Endothelial cell of umbilical vein (primary cell): ENCODE results near the gene CDKL5. TPM values are rescaled to one million over a fixed set of nuclear protein-coding genes. Genes with fewer than 3 reads are reported as not detected.

Source experiments
- BruUV-seq: library from RNA; stranded (reverse); fragments of 400-500 nt; replicated peaks from 2 replicates; lab custom pipeline; 2021; lab: Mats Ljungman, UMichigan
- CTCF ChIA-PET: fragments of 300-600, 350-600 bp; sonication (Branson Sonifier 250); formaldehyde crosslinking; loops from one replicate; lab custom pipeline; 2021; ENCODE audit warnings: antibody characterized with exemption, inconsistent platforms; lab: Charles Lee
- POLR2A ChIA-PET: fragments of 300-600, 350-600 bp; sonication (Branson Sonifier 250); formaldehyde crosslinking; loops from one replicate; lab custom pipeline; 2021; ENCODE audit warnings: antibody characterized with exemption, inconsistent platforms; lab: Charles Lee
- DNase-seq: peaks from one replicate; pipeline ENCODE4 v3.0.0-alpha.2; 2011; ENCODE audit warnings: low read depth, low spot score
- FAIRE-seq: peaks from 2 replicates; lab custom pipeline; 2011; peaks lifted over from hg19 to GRCh38; lab: Jason Lieb, UNC
- H2AFZ ChIP-seq: 2 replicates; pipeline ENCODE4 v1.6.0; 2012; ENCODE audit warnings: low read depth, low read length, control low read depth, inconsistent platforms
- H3K27ac ChIP-seq: 2 replicates; pipeline ENCODE4 v1.5.1; 2011; ENCODE audit warnings: low read depth, mild to moderate bottlenecking, control low read depth, low read length, moderate library complexity; ENCODE audit not compliant: insufficient read depth
- H3K27me3 ChIP-seq, 2 experiments: 2 replicates each; pipeline versions ENCODE4 v1.6.0 to v1.6.1; 2011; ENCODE audit warnings: low read length in 2 of 2, mixed read lengths in 1 of 2; ENCODE audit not compliant: control insufficient read depth in 2 of 2, insufficient read depth in 2 of 2
- H3K36me3 ChIP-seq, 2 experiments: 2 replicates in 1 of 2; 3 replicates in 1 of 2; pipeline ENCODE4 v1.5.1; 2011; ENCODE audit warnings: low read length in 2 of 2, mild to moderate bottlenecking in 1 of 2, moderate library complexity in 1 of 2; ENCODE audit not compliant: control insufficient read depth in 2 of 2, insufficient read depth in 2 of 2; ENCODE audit errors: extremely low read depth in 1 of 2
- H3K4me1 ChIP-seq: 3 replicates; pipeline ENCODE4 v1.5.1; 2011; ENCODE audit warnings: mild to moderate bottlenecking, low read length; ENCODE audit not compliant: control insufficient read depth, insufficient read depth; ENCODE audit errors: extremely low read depth
- H3K4me2 ChIP-seq: 2 replicates; pipeline ENCODE4 v1.6.1; 2011; ENCODE audit warnings: low read length, control low read depth, mixed read lengths; ENCODE audit not compliant: insufficient read depth
- H3K4me3 ChIP-seq, 3 experiments: fragments of 200-600 bp in 1 of 3; sonication (generic), shearing (Covaris generic) in 1 of 3; replicated peaks in 1 of 3; 2 replicates each; pipeline ENCODE4 v1.5.1; 2011 to 2016; ENCODE audit warnings: control low read depth in 3 of 3, low read length in 3 of 3, mild to moderate bottlenecking in 2 of 3, inconsistent platforms in 1 of 3, low read depth in 1 of 3, moderate library complexity in 1 of 3; ENCODE audit not compliant: insufficient read depth in 1 of 3
- H3K79me2 ChIP-seq: 2 replicates; pipeline ENCODE4 v1.6.0; 2012; ENCODE audit warnings: low read length, inconsistent platforms; ENCODE audit not compliant: control insufficient read depth, insufficient read depth
- H3K9ac ChIP-seq: replicated peaks from 2 replicates; pipeline ENCODE3; 2011; ENCODE audit warnings: low read length, control low read depth; ENCODE audit not compliant: insufficient read depth; ENCODE audit errors: extremely low read depth
- H3K9me1 ChIP-seq: replicated peaks from 3 replicates; pipeline ENCODE4 v1.6.0; 2011; ENCODE audit warnings: mild to moderate bottlenecking, low read length; ENCODE audit not compliant: control insufficient read depth, insufficient read depth; ENCODE audit errors: extremely low read depth
- H3K9me3 ChIP-seq: replicated peaks from 2 replicates; pipeline ENCODE4 v1.5.1; 2012; ENCODE audit warnings: low read length, inconsistent platforms; ENCODE audit not compliant: control insufficient read depth, insufficient read depth
- H4K20me1 ChIP-seq: replicated peaks from 2 replicates; pipeline ENCODE3; 2011; ENCODE audit warnings: mild to moderate bottlenecking, low read length; ENCODE audit not compliant: control insufficient read depth, insufficient read depth; ENCODE audit errors: extremely low read depth
- EZH2 ChIP-seq: IDR thresholded peaks from 2 replicates; pipeline ENCODE4 v1.6.1; 2012; ENCODE audit warnings: borderline replicate concordance, low read depth, mild to moderate bottlenecking, moderate library complexity, low read length, inconsistent platforms; ENCODE audit not compliant: severe bottlenecking
- FOS ChIP-seq: IDR thresholded peaks from 2 replicates; pipeline ENCODE4 v1.6.1; 2011; ENCODE audit warnings: mild to moderate bottlenecking, low read length, moderate library complexity, borderline replicate concordance; ENCODE audit not compliant: insufficient read depth
- GATA2 ChIP-seq: IDR thresholded peaks from 2 replicates; pipeline ENCODE4 v1.7.0; 2011; ENCODE audit warnings: low read depth, mild to moderate bottlenecking, moderate library complexity, mixed read lengths, low read length; ENCODE audit not compliant: insufficient read length, insufficient read depth
- JUN ChIP-seq: IDR thresholded peaks from 2 replicates; pipeline ENCODE4 v1.6.1; 2011; ENCODE audit warnings: borderline replicate concordance, low read depth; ENCODE audit not compliant: insufficient read length, insufficient read depth
- MYC ChIP-seq: IDR thresholded peaks from one replicate; pipeline ENCODE4 v1.6.1; 2011; ENCODE audit warnings: mild to moderate bottlenecking, low read depth, low read length
- POLR2A ChIP-seq: IDR thresholded peaks from 2 replicates; pipeline ENCODE4 v1.6.1; 2012; ENCODE audit warnings: low read depth, mild to moderate bottlenecking, control low read depth, low read length
- POLR2AphosphoS5 ChIP-seq: IDR thresholded peaks from 2 replicates; pipeline ENCODE4 v1.6.1; 2012; ENCODE audit warnings: low read depth, mild to moderate bottlenecking, control low read depth, low read length, moderate library complexity; ENCODE audit not compliant: insufficient read depth
- dilution Hi-C: fragments of 300-500 bp; cut with MboI; formaldehyde crosslinking; loops from one replicate; pipeline ENCODE4 v1.15.0; 2019; ENCODE audit warnings: low sequenced_read_pairs; ENCODE audit not compliant: extremely low pct_ligation_motif_present
- intact Hi-C: fragments of 100-400 bp; cut with micrococcal nuclease; formaldehyde crosslinking; loops from one replicate; pipeline ENCODE4 v1.10.0; 2022
- polyA plus RNA-seq, 4 experiments: library from polyadenylated mRNA; depleted of rRNA in 3 of 4; stranded (reverse) in 3 of 4; unstranded in 1 of 4; fragments of >200 nt; gene quantifications; 2 replicates each; pipeline versions ENCODE4 v1.2.1 to v1.2.3, GENCODE V29; 2011 to 2012; ENCODE audit warnings: missing spikeins in 1 of 4
- total RNA-seq: library from RNA; stranded (reverse); gene quantifications from 2 replicates; pipeline ENCODE4 v1.2.3, GENCODE V29; 2021
- TF ChIP-seq, protein P1 (sequence below), 2 donors: IDR thresholded peaks; 1 replicate in 1 of 2; 2 replicates in 1 of 2; pipeline ENCODE4 v1.5.1; 2011; ENCODE audit warnings: low read length in 2 of 2, mild to moderate bottlenecking in 2 of 2, moderate library complexity in 2 of 2, control low read depth in 1 of 2, inconsistent platforms in 1 of 2, low read depth in 1 of 2; ENCODE audit not compliant: insufficient read depth in 1 of 2; ENCODE audit errors: extremely low read depth in 1 of 2
- TF ChIP-seq, protein P2 (sequence below): IDR thresholded peaks from 2 replicates; pipeline ENCODE4 v1.6.1; 2011; ENCODE audit not compliant: insufficient read depth, insufficient read length

Gene CDKL5
- total and polyA plus RNA-seq, 2 donors (not counting 3 experiments of a cell fraction or from before 2014, with no cell fraction given) = 1.5 to 4.3 TPM

DNA sequence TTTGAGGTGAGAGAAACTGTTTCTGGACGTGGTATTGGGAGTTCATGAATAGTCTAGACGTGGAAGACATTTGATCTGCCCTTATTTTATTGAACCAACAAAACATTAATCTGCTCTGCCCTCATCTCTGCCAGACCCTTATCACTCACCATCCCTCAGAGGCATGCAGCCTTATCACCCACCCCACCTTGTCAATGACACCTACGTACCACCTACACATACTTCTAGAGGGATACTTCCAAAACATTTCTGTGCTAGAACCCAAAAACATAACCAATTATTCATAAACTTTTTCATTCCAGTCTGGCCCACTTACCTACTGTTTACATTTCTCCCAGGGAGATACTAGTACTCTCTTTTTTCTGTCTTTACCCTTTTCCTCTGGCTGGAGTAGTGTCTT, 141.3 kb downstream of the CDKL5 start:
- Histone ChIP-seq H3K79me2 (no peaks in the 10 kb centered on the region), H3K27ac (no peak overlapping the region), H4K20me1 (no peaks in the 10 kb centered on the region), H3K4me1 (no peaks in the 10 kb centered on the region), H3K9ac (no peak overlapping the region), H3K27me3 (no peaks in the 10 kb centered on the region), H3K4me3 (no peak overlapping the region), H3K9me1 (no peaks in the 10 kb centered on the region), H3K9me3 (no peaks in the 10 kb centered on the region), H3K36me3 (no peaks in the 10 kb centered on the region), H3K4me2 (no peak overlapping the region), H2AFZ (no peak overlapping the region)
- ChIA-PET POLR2A (no interaction called here), CTCF (no interaction called here)
- no peak for TF ChIP-seq MYC
- TF ChIP-seq, protein P1, sequence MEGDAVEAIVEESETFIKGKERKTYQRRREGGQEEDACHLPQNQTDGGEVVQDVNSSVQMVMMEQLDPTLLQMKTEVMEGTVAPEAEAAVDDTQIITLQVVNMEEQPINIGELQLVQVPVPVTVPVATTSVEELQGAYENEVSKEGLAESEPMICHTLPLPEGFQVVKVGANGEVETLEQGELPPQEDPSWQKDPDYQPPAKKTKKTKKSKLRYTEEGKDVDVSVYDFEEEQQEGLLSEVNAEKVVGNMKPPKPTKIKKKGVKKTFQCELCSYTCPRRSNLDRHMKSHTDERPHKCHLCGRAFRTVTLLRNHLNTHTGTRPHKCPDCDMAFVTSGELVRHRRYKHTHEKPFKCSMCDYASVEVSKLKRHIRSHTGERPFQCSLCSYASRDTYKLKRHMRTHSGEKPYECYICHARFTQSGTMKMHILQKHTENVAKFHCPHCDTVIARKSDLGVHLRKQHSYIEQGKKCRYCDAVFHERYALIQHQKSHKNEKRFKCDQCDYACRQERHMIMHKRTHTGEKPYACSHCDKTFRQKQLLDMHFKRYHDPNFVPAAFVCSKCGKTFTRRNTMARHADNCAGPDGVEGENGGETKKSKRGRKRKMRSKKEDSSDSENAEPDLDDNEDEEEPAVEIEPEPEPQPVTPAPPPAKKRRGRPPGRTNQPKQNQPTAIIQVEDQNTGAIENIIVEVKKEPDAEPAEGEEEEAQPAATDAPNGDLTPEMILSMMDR (IDR thresholded peaks at IDR 0.05; ENCODE audit: extremely low read depth in 1 of 2, insufficient read depth in 1 of 2, low read depth in 1 of 2, low read length in 2 of 2) = no peak
- TF ChIP-seq POLR2A = no peak
- no peak for TF ChIP-seq EZH2
- TF ChIP-seq POLR2AphosphoS5 = no peak
- TF ChIP-seq, protein P2, sequence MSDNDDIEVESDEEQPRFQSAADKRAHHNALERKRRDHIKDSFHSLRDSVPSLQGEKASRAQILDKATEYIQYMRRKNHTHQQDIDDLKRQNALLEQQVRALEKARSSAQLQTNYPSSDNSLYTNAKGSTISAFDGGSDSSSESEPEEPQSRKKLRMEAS = no peak
- TF ChIP-seq JUN = no peak
- TF ChIP-seq FOS = no peak
- no peak for TF ChIP-seq GATA2
- no TSS peak for BruUV-seq
- no peak for DNase-seq
- intact Hi-C loops = no loop called here
- no peak for FAIRE-seq
- dilution Hi-C loops = no loop called here
